Ecto neural progenitor cell (in vitro differentiated cells): ENCODE data around the gene ANTKMT.
"Not testable (repeated sequence)": the region's sequence is repeated elsewhere in the genome, so short reads cannot be mapped to it uniquely, and the experiment has no call there.

Source experiments
- DNase-seq: peaks from one replicate; pipeline ENCODE4 v3.0.0-alpha.2; 2018; ENCODE audit warnings: low spot score

Gene ANTKMT

GRCh38 chr16:700684-701584, 20.0 kb upstream of the ANTKMT start:
- peak; percentile 86 for DNase-seq

- no peak for DNase-seq
These were observed 18.6 kb upstream of the ANTKMT start for GRCh38 chr16:702341-702740.

GRCh38 chr16:703406-703805, 17.5 kb upstream of the ANTKMT start:
- DNase-seq = no peak

GRCh38 chr16:704047-704446, 16.9 kb upstream of the ANTKMT start:
- no peak for DNase-seq

GRCh38 chr16:704552-705380, 16.2 kb upstream of the ANTKMT start:
- DNase-seq = no peak

- no peak for DNase-seq
These were observed 15.3 kb upstream of the ANTKMT start, which contains the start of gene FBXL16 for GRCh38 chr16:705431-706188. Gene FBXL16, minus strand, starts transcription at chr16:705801. Its CDS starts 8,396 bp downstream, at chr16:697405.

GRCh38 chr16:706189-707061, 14.5 kb upstream of the ANTKMT start:
- no peak for DNase-seq

- DNase-seq = no peak
These were observed 13.8 kb upstream of the ANTKMT start for GRCh38 chr16:707062-707538.

- no peak for DNase-seq
These were observed 12.9 kb upstream of the ANTKMT start for GRCh38 chr16:708019-708418.

GRCh38 chr16:708959-709358, 12.0 kb upstream of the ANTKMT start:
- no peak for DNase-seq

GRCh38 chr16:709566-710499, 11.1 kb upstream of the ANTKMT start:
- peak; percentile 91 for DNase-seq

GRCh38 chr16:710500-711075, 10.4 kb upstream of the ANTKMT start:
- DNase-seq = no peak

GRCh38 chr16:711084-711483, 9.9 kb upstream of the ANTKMT start:
- no peak for DNase-seq

- peak; percentile 90 for DNase-seq
These were observed 9.2 kb upstream of the ANTKMT start for GRCh38 chr16:711548-712320.

GRCh38 chr16:712740-713250, 8.2 kb upstream of the ANTKMT start:
- DNase-seq = not testable (repeated sequence)

GRCh38 chr16:714079-714478, 6.9 kb upstream of the ANTKMT start:
- DNase-seq = no peak

GRCh38 chr16:714558-715476, 6.1 kb upstream of the ANTKMT start, which contains the start of gene METRN:
Gene METRN, plus strand, starts transcription at chr16:715118. Its CDS starts 172 bp downstream, at chr16:715290.
- peak; percentile 95 for DNase-seq
